Smooth muscle cell (in vitro differentiated cells): ENCODE data around the gene ACTR1B. TPM values are rescaled to one million over a fixed set of nuclear protein-coding genes. Genes with fewer than 3 reads are reported as not detected.
"Not testable (repeated sequence)": the region's sequence is repeated elsewhere in the genome, so short reads cannot be mapped to it uniquely, and the experiment has no call there.

ENCODE experiments used
- DNase-seq: peaks from one replicate; lab custom pipeline; 2025; ENCODE audit not compliant: unreplicated experiment; lab: John Stamatoyannopoulos, UW
- H2AFZ ChIP-seq: fragments of 200-600 bp; sonication (generic); 2 replicates; pipeline ENCODE4 v1.6.0; 2016; ENCODE audit warnings: antibody characterized with exemption, low read depth, mild to moderate bottlenecking
- H3F3A ChIP-seq: fragments of 200-600 bp; sonication (generic); 2 replicates; pipeline ENCODE4 v1.6.0; 2017; ENCODE audit warnings: antibody characterized with exemption, low read depth
- H3K27ac ChIP-seq: fragments of 200-600 bp; sonication (generic); 2 replicates; pipeline ENCODE4 v1.5.1; 2016; ENCODE audit warnings: low read depth, mild to moderate bottlenecking
- H3K27me3 ChIP-seq: fragments of 200-600 bp; sonication (generic); 2 replicates; pipeline ENCODE4 v1.6.1; 2016; ENCODE audit warnings: low read depth, mild to moderate bottlenecking
- H3K36me3 ChIP-seq: fragments of 200-600 bp; sonication (generic); 2 replicates; pipeline ENCODE4 v1.5.1; 2016; ENCODE audit warnings: low read depth
- H3K4me1 ChIP-seq: fragments of 200-600 bp; sonication (generic); 2 replicates; pipeline ENCODE4 v1.5.1; 2016; ENCODE audit warnings: low read depth
- H3K4me2 ChIP-seq: fragments of 200-600 bp; sonication (generic); 2 replicates; pipeline ENCODE4 v1.6.0; 2016; ENCODE audit warnings: mild to moderate bottlenecking
- H3K4me3 ChIP-seq: fragments of 200-600 bp; sonication (generic); 2 replicates; pipeline ENCODE4 v1.5.1; 2016; ENCODE audit warnings: mild to moderate bottlenecking
- H3K79me2 ChIP-seq: fragments of 200-600 bp; sonication (generic); 2 replicates; pipeline ENCODE4 v1.6.0; 2016; ENCODE audit warnings: low read depth, mild to moderate bottlenecking
- H3K9ac ChIP-seq: fragments of 200-600 bp; sonication (generic); 2 replicates; pipeline ENCODE4 v1.6.0; 2016; ENCODE audit warnings: low read depth
- H3K9me3 ChIP-seq: fragments of 200-600 bp; sonication (generic); replicated peaks from 2 replicates; pipeline ENCODE4 v1.5.1; 2016; ENCODE audit warnings: low read depth
- H4K20me1 ChIP-seq: fragments of 200-600 bp; sonication (generic); 2 replicates; pipeline ENCODE4 v1.6.0; 2016; ENCODE audit warnings: low read depth
- WGBS: methylation state at CpG from one replicate; pipeline ENCODE4 v1.1.7; 2016; ENCODE audit warnings: low lambda C conversion rate; 5-methylcytosine and 5-hydroxymethylcytosine counted together
- polyA plus RNA-seq: library from polyadenylated mRNA; unstranded; fragments of >200 nt; fragmentation: Nextera tagmentation; extraction: Ambion mirVana; gene quantifications from 2 replicates; pipeline ENCODE4 v1.2.1, GENCODE V29; 2016
- total RNA-seq: library from RNA; depleted of rRNA; stranded (reverse); fragments of >200 nt; gene quantifications from 2 replicates; pipeline ENCODE4 v1.2.3, GENCODE V29; 2014
- TF ChIP-seq, protein P1 (sequence below): fragments of 200-600 bp; sonication (generic); IDR thresholded peaks from 2 replicates; pipeline ENCODE4 v1.5.1; 2017; ENCODE audit warnings: borderline replicate concordance, mild to moderate bottlenecking, antibody characterized with exemption; ENCODE audit not compliant: insufficient read depth, poor library complexity, severe bottlenecking

ACTR1B gene
- total and polyA plus RNA-seq, 2 experiments from 2014 or later, result 20.8 to 43.7 TPM

DNA sequence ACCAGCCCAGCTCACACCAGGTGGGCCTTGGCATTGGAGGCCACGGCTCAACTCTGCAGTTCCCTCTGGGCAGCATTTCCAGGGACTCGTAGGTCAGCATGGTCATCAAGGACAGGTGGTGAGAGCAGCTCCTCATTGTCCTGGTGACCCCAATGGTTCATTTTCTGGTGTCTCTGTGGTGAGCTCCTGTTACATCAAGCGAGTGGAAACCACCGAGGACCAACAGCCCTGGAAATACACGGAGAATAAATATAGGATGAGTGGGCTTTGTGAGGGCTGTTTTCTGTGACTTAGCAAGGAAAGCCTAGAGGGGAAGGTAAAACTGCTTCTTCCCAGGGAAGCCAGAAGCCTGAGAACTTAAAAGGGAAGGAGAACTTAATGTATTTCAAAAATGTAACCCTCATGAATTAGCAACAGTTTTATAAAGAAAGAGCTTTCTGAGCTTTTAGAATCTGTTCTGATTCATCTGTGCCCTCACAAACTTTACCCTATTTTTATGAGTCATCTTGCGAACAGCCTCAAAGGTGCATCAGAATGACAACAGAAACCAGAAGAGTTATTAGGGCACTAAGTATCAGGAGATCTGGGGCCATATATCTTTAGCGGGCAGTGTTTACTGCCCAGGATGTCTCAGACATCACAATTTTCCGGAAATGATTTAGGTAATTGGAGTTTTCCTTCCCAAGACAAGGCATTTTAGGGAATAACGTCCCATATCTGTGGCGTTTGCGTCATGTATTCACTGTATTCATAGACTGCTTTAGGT is 24.4 kb upstream of the ACTR1B start:
- H3F3A ChIP-seq, result no peaks in the 10 kb centered on the region
- no peaks in the 10 kb centered on the region for H4K20me1 ChIP-seq
- H3K36me3 ChIP-seq, result no peaks in the 10 kb centered on the region
- TF ChIP-seq, protein P1, sequence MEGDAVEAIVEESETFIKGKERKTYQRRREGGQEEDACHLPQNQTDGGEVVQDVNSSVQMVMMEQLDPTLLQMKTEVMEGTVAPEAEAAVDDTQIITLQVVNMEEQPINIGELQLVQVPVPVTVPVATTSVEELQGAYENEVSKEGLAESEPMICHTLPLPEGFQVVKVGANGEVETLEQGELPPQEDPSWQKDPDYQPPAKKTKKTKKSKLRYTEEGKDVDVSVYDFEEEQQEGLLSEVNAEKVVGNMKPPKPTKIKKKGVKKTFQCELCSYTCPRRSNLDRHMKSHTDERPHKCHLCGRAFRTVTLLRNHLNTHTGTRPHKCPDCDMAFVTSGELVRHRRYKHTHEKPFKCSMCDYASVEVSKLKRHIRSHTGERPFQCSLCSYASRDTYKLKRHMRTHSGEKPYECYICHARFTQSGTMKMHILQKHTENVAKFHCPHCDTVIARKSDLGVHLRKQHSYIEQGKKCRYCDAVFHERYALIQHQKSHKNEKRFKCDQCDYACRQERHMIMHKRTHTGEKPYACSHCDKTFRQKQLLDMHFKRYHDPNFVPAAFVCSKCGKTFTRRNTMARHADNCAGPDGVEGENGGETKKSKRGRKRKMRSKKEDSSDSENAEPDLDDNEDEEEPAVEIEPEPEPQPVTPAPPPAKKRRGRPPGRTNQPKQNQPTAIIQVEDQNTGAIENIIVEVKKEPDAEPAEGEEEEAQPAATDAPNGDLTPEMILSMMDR, result no peak
- H2AFZ ChIP-seq, result no peak overlapping the region
- WGBS, result 78% methylated on average over 11 of the region's 11 CpGs
- no peaks in the 10 kb centered on the region for H3K79me2 ChIP-seq
- no peak overlapping the region for H3K4me2 ChIP-seq
- H3K9ac ChIP-seq, result peak overlapping the region; percentile 7
- DNase-seq, result no peak
- no peaks in the 10 kb centered on the region for H3K9me3 ChIP-seq
- no peaks in the 10 kb centered on the region for H3K4me1 ChIP-seq
- H3K27me3 ChIP-seq, result no peaks in the 10 kb centered on the region
- peak overlapping the region; percentile 77 for H3K27ac ChIP-seq
- H3K4me3 ChIP-seq, result no peak overlapping the region

GRCh38 chr2:97687235-97687634 is 23.4 kb upstream of the ACTR1B start:
- not testable (repeated sequence) for H3K4me1 ChIP-seq, H3F3A ChIP-seq, H3K27me3 ChIP-seq, H3K9ac ChIP-seq, DNase-seq, H2AFZ ChIP-seq, H4K20me1 ChIP-seq, H3K79me2 ChIP-seq, H3K4me3 ChIP-seq, H3K27ac ChIP-seq, H3K9me3 ChIP-seq, H3K36me3 ChIP-seq, H3K4me2 ChIP-seq
- WGBS, result 96% methylated on average over 2 of the region's 3 CpGs

DNA sequence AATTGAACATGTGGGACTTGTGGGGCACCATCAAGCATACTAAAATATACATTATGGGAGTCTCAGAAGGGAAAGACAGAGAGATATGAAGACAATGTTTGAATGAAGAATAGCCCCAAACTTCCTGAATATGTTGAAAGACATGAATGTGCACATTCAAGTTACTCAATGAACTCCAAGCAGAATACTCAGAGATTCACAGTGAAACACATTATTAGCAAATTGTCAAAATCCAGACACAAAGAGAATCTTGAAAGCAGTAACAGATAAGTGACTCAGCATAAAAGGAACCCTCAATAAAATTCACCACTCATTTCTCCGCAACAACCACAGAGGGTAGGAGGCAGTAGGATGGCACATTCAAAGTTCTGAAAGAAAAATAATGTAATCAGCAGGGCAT is 14.5 kb upstream of the ACTR1B start:
- no peak for DNase-seq
- TF ChIP-seq, protein P1, result no peak
- H3K4me1 ChIP-seq, result no peaks in the 10 kb centered on the region
- peak overlapping the region; percentile 69 for H3K27ac ChIP-seq
- no peak overlapping the region for H2AFZ ChIP-seq
- no peaks in the 10 kb centered on the region for H3F3A ChIP-seq
- no peak overlapping the region for H3K4me3 ChIP-seq
- H3K4me2 ChIP-seq, result no peak overlapping the region
- no peaks in the 10 kb centered on the region for H4K20me1 ChIP-seq
- no peaks in the 10 kb centered on the region for H3K79me2 ChIP-seq
- WGBS, result 41% methylated on average over 1 of the region's 1 CpG
- H3K9me3 ChIP-seq, result no peaks in the 10 kb centered on the region
- no peak overlapping the region for H3K9ac ChIP-seq
- H3K27me3 ChIP-seq, result no peaks in the 10 kb centered on the region
- no peaks in the 10 kb centered on the region for H3K36me3 ChIP-seq

GRCh38 chr2:97677480-97677879 is 13.6 kb upstream of the ACTR1B start:
- no peaks in the 10 kb centered on the region for H3K4me1 ChIP-seq
- no peak overlapping the region for H2AFZ ChIP-seq
- no peak for DNase-seq
- H3K9me3 ChIP-seq, result no peaks in the 10 kb centered on the region
- H3K4me3 ChIP-seq, result no peak overlapping the region
- no peaks in the 10 kb centered on the region for H3K27me3 ChIP-seq
- no peaks in the 10 kb centered on the region for H3K79me2 ChIP-seq
- H3K4me2 ChIP-seq, result no peak overlapping the region
- H3F3A ChIP-seq, result no peaks in the 10 kb centered on the region
- WGBS, result 91% methylated on average over 2 of the region's 2 CpGs
- TF ChIP-seq, protein P1, result no peak
- no peaks in the 10 kb centered on the region for H4K20me1 ChIP-seq
- peak overlapping the region; percentile 69 for H3K27ac ChIP-seq
- no peaks in the 10 kb centered on the region for H3K36me3 ChIP-seq
- no peak overlapping the region for H3K9ac ChIP-seq
